Smooth muscle cell (in vitro differentiated cells): ENCODE measurements around the gene CDH7. TPM values are rescaled to one million over a fixed set of nuclear protein-coding genes. Genes with fewer than 3 reads are reported as not detected.

Experiments used
- DNase-seq: peaks from one replicate; lab custom pipeline; 2025; ENCODE audit not compliant: unreplicated experiment; lab: John Stamatoyannopoulos, UW
- H2AFZ ChIP-seq: fragments of 200-600 bp; sonication (generic); 2 replicates; pipeline ENCODE4 v1.6.0; 2016; ENCODE audit warnings: antibody characterized with exemption, low read depth, mild to moderate bottlenecking
- H3F3A ChIP-seq: fragments of 200-600 bp; sonication (generic); 2 replicates; pipeline ENCODE4 v1.6.0; 2017; ENCODE audit warnings: antibody characterized with exemption, low read depth
- H3K27ac ChIP-seq: fragments of 200-600 bp; sonication (generic); 2 replicates; pipeline ENCODE4 v1.5.1; 2016; ENCODE audit warnings: low read depth, mild to moderate bottlenecking
- H3K27me3 ChIP-seq: fragments of 200-600 bp; sonication (generic); 2 replicates; pipeline ENCODE4 v1.6.1; 2016; ENCODE audit warnings: low read depth, mild to moderate bottlenecking
- H3K36me3 ChIP-seq: fragments of 200-600 bp; sonication (generic); 2 replicates; pipeline ENCODE4 v1.5.1; 2016; ENCODE audit warnings: low read depth
- H3K4me1 ChIP-seq: fragments of 200-600 bp; sonication (generic); 2 replicates; pipeline ENCODE4 v1.5.1; 2016; ENCODE audit warnings: low read depth
- H3K4me2 ChIP-seq: fragments of 200-600 bp; sonication (generic); 2 replicates; pipeline ENCODE4 v1.6.0; 2016; ENCODE audit warnings: mild to moderate bottlenecking
- H3K4me3 ChIP-seq: fragments of 200-600 bp; sonication (generic); 2 replicates; pipeline ENCODE4 v1.5.1; 2016; ENCODE audit warnings: mild to moderate bottlenecking
- H3K79me2 ChIP-seq: fragments of 200-600 bp; sonication (generic); 2 replicates; pipeline ENCODE4 v1.6.0; 2016; ENCODE audit warnings: low read depth, mild to moderate bottlenecking
- H3K9ac ChIP-seq: fragments of 200-600 bp; sonication (generic); 2 replicates; pipeline ENCODE4 v1.6.0; 2016; ENCODE audit warnings: low read depth
- H3K9me3 ChIP-seq: fragments of 200-600 bp; sonication (generic); replicated peaks from 2 replicates; pipeline ENCODE4 v1.5.1; 2016; ENCODE audit warnings: low read depth
- H4K20me1 ChIP-seq: fragments of 200-600 bp; sonication (generic); 2 replicates; pipeline ENCODE4 v1.6.0; 2016; ENCODE audit warnings: low read depth
- CTCF ChIP-seq: fragments of 200-600 bp; sonication (generic); IDR thresholded peaks from 2 replicates; pipeline ENCODE4 v1.5.1; 2017; ENCODE audit warnings: borderline replicate concordance, mild to moderate bottlenecking, antibody characterized with exemption; ENCODE audit not compliant: insufficient read depth, poor library complexity, severe bottlenecking
- WGBS: methylation state at CpG from one replicate; pipeline ENCODE4 v1.1.7; 2016; ENCODE audit warnings: low lambda C conversion rate; 5-methylcytosine and 5-hydroxymethylcytosine counted together
- polyA plus RNA-seq: library from polyadenylated mRNA; unstranded; fragments of >200 nt; fragmentation: Nextera tagmentation; extraction: Ambion mirVana; gene quantifications from 2 replicates; pipeline ENCODE4 v1.2.1, GENCODE V29; 2016
- total RNA-seq: library from RNA; depleted of rRNA; stranded (reverse); fragments of >200 nt; gene quantifications from 2 replicates; pipeline ENCODE4 v1.2.3, GENCODE V29; 2014

Gene CDH7
- total and polyA plus RNA-seq, 2 experiments from 2014 or later = 8.2 to 16.5 TPM

GRCh38 chr18:65749841-65750240 lies 971 bp upstream of the CDH7 start:
- Histone ChIP-seq H4K20me1 (no peaks in the 10 kb centered on the region), H3K4me1 (peaks cover 9% of the 10 kb centered on the region), H3K27me3 (peaks cover 7% of the 10 kb centered on the region), H2AFZ (peak overlapping the region; percentile 86), H3K36me3 (no peaks in the 10 kb centered on the region), H3F3A (peaks cover 19% of the 10 kb centered on the region), H3K79me2 (no peaks in the 10 kb centered on the region), H3K4me2 (peak overlapping the region; percentile 93), H3K4me3 (peak overlapping the region; percentile 78), H3K9me3 (no peaks in the 10 kb centered on the region), H3K9ac (no peak overlapping the region), H3K27ac (no peak overlapping the region)
- no peak for DNase-seq
- no peak for TF ChIP-seq CTCF
- WGBS = 16% methylated on average over 8 of the region's 8 CpGs

- no peak for TF ChIP-seq CTCF
- H3K27ac ChIP-seq = no peak overlapping the region
- H3K4me3 ChIP-seq = peak overlapping the region; percentile 78
- H4K20me1 ChIP-seq = no peaks in the 10 kb centered on the region
- peak; percentile 59 for DNase-seq
- 8% methylated on average over 42 of the region's 42 CpGs for WGBS
- peaks cover 19% of the 10 kb centered on the region for H3F3A ChIP-seq
- H3K79me2 ChIP-seq = no peaks in the 10 kb centered on the region
- no peak overlapping the region for H3K9ac ChIP-seq
- H3K9me3 ChIP-seq = no peaks in the 10 kb centered on the region
- peaks cover 7% of the 10 kb centered on the region for H3K27me3 ChIP-seq
- peak overlapping the region; percentile 86 for H2AFZ ChIP-seq
- H3K4me1 ChIP-seq = peaks cover 11% of the 10 kb centered on the region
- peak overlapping the region; percentile 93 for H3K4me2 ChIP-seq
- no peaks in the 10 kb centered on the region for H3K36me3 ChIP-seq
Observed at GRCh38 chr18:65751155-65752085, 608 bp downstream of the CDH7 start.

GRCh38 chr18:65752625-65753325 lies 2.0 kb downstream of the CDH7 start:
- WGBS = 45% methylated on average over 5 of the region's 5 CpGs
- no peaks in the 10 kb centered on the region for H4K20me1 ChIP-seq
- H3F3A ChIP-seq = peaks cover 19% of the 10 kb centered on the region
- H3K27ac ChIP-seq = peak overlapping the region; percentile 61
- DNase-seq = no peak
- H3K4me1 ChIP-seq = peaks cover 11% of the 10 kb centered on the region
- H3K27me3 ChIP-seq = peaks cover 7% of the 10 kb centered on the region
- H2AFZ ChIP-seq = no peak overlapping the region
- H3K36me3 ChIP-seq = no peaks in the 10 kb centered on the region
- no peaks in the 10 kb centered on the region for H3K9me3 ChIP-seq
- TF ChIP-seq CTCF = no peak
- peak overlapping the region; percentile 93 for H3K4me2 ChIP-seq
- H3K4me3 ChIP-seq = peak overlapping the region; percentile 78
- no peak overlapping the region for H3K9ac ChIP-seq
- H3K79me2 ChIP-seq = no peaks in the 10 kb centered on the region
